LoVo (cell line): ENCODE results near the gene EXOC2.
A peak's percentile ranks its signal among the peaks of the same experiment; 100 is the strongest.
"Not testable (repeated sequence)": the region's sequence is repeated elsewhere in the genome, so short reads cannot be mapped to it uniquely, and the experiment has no call there.

ENCODE experiments used
- DNase-seq: peaks from one replicate; pipeline ENCODE4 v3.0.0-alpha.2; 2016; ENCODE audit warnings: low spot score

Gene EXOC2

GRCh38 chr6:635233-635632 is 57.7 kb downstream of the EXOC2 start:
- no peak for DNase-seq

GRCh38 chr6:633611-634010 is 59.3 kb downstream of the EXOC2 start:
- no peak for DNase-seq

- no peak for DNase-seq
Measured at GRCh38 chr6:628766-629165, 64.2 kb downstream of the EXOC2 start.

GRCh38 chr6:626236-626635 is 66.7 kb downstream of the EXOC2 start:
- no peak for DNase-seq

- no peak for DNase-seq
Measured at GRCh38 chr6:624979-625378, 68.0 kb downstream of the EXOC2 start.

- DNase-seq = no peak
Measured at GRCh38 chr6:622462-622861, 70.5 kb downstream of the EXOC2 start.

GRCh38 chr6:621931-622330 is 71.0 kb downstream of the EXOC2 start:
- DNase-seq = no peak

- DNase-seq = no peak
Measured at GRCh38 chr6:620950-621349, 72.0 kb downstream of the EXOC2 start.

GRCh38 chr6:620166-620565 is 72.8 kb downstream of the EXOC2 start:
- DNase-seq = no peak

GRCh38 chr6:617456-618100 is 75.4 kb downstream of the EXOC2 start:
- peak; percentile 3 for DNase-seq

GRCh38 chr6:613981-614380 is 79.0 kb downstream of the EXOC2 start:
- DNase-seq = no peak

- DNase-seq = no peak
Measured at GRCh38 chr6:611928-612327, 81.0 kb downstream of the EXOC2 start.

- DNase-seq = no peak
Measured at GRCh38 chr6:610882-611281, 82.1 kb downstream of the EXOC2 start.

- no peak for DNase-seq
Measured at GRCh38 chr6:609905-610304, 83.0 kb downstream of the EXOC2 start.

GRCh38 chr6:606829-607379 is 86.0 kb downstream of the EXOC2 start:
- no peak for DNase-seq

GRCh38 chr6:605895-606294 is 87.0 kb downstream of the EXOC2 start:
- DNase-seq = not testable (repeated sequence)

GRCh38 chr6:604579-604978 is 88.4 kb downstream of the EXOC2 start:
- DNase-seq = no peak

GRCh38 chr6:603265-603664 is 89.7 kb downstream of the EXOC2 start:
- DNase-seq = no peak

- no peak for DNase-seq
Measured at GRCh38 chr6:599576-600448, 93.1 kb downstream of the EXOC2 start.

- no peak for DNase-seq
Measured at GRCh38 chr6:593907-594212, 99.1 kb downstream of the EXOC2 start.

GRCh38 chr6:593139-593906 is 99.6 kb downstream of the EXOC2 start:
- DNase-seq = peak; percentile 61

GRCh38 chr6:589090-589489 is 103.8 kb downstream of the EXOC2 start:
- DNase-seq = no peak

GRCh38 chr6:586553-586952 is 106.4 kb downstream of the EXOC2 start:
- peak; percentile 9 for DNase-seq
